ENCODE data around the gene YIPF4. TPM values are rescaled to one million over a fixed set of nuclear protein-coding genes. Genes with fewer than 3 reads are reported as not detected.

The YIPF4 gene
- total RNA-seq = 34.5 and 37.9 TPM in 2 replicates

GRCh38 chr2:32277674-32278477, at the start of gene YIPF4:
Gene YIPF4 (plus strand): TSS chr2:32277904. CDS start chr2:32278156, 252 bp downstream.
- Mint-ChIP-seq H3K4me3 (peak within 1 kb of the TSS; percentile 92), H3K4me1 (peaks cover 18% of the 10 kb centered on the region), H3K36me3 (ENCODE audit: low read depth) (peaks cover 13% of the 10 kb centered on the region), H3K27ac (peak within 1 kb of the TSS; percentile 89), H3K9me3 (no peaks in the 10 kb centered on the region), H3K27me3 (peaks cover 7% of the 10 kb centered on the region)
- intact Hi-C loops (cut with micrococcal nuclease) = loop anchor here (1.0 to 2.0 kb wide), 3 partner anchors 78 to 215 kb away; partner anchors contain the start of genes SLC30A6 and SPAST
- peak; percentile 97 for DNase-seq

DNA sequence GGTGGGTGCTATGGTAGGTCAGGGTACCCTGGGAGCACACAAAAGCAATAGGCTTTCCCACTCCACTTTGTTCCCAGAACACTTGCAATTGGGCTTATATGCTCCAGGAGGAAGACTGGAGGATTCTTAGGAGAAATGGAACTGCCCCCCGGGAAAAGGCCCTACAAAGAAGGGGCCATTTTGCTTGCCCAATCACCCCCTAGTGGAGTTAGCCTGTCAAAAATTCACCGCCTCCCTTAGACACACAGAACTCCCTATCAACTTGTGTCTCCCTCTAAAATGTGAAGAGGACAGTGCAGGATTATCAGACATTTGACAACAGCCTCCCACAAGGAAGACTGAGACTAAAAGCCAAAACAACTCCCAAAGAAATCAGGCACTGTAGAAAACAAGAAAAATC, 49.5 kb upstream of the YIPF4 start:
- H3K9me3 Mint-ChIP-seq = no peaks in the 10 kb centered on the region
- intact Hi-C loops (cut with micrococcal nuclease) = no loop called here
- no peak overlapping the region for H3K27ac Mint-ChIP-seq
- DNase-seq = no peak
- no peak overlapping the region for H3K4me3 Mint-ChIP-seq
- no peaks in the 10 kb centered on the region for H3K27me3 Mint-ChIP-seq
- H3K4me1 Mint-ChIP-seq = no peaks in the 10 kb centered on the region
- H3K36me3 Mint-ChIP-seq (ENCODE audit: low read depth) = peaks cover 10% of the 10 kb centered on the region

DNA sequence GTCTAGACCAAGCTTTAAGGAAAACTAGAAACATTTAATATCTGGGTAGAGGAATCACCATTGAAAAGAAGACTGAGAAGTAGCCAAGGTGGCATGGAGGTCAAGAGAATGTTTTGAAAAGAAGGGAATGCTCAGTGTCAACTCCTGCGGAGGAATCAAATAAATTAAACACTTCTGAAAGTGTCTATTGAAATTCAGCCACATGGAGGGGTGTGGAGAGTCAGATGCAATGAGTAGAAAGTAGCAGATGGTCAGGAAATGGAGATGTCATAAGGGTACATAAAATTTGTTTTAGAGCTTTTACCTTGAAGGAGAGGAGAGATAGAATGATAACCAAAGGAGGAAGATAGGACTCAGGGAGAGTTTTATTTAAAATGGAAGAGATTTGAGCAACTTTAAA, 48.1 kb upstream of the YIPF4 start:
- no peak overlapping the region for H3K4me3 Mint-ChIP-seq
- no peak overlapping the region for H3K27ac Mint-ChIP-seq
- no peaks in the 10 kb centered on the region for H3K27me3 Mint-ChIP-seq
- intact Hi-C loops (cut with micrococcal nuclease) = no loop called here
- no peaks in the 10 kb centered on the region for H3K4me1 Mint-ChIP-seq
- DNase-seq = no peak
- peaks cover 10% of the 10 kb centered on the region for H3K36me3 Mint-ChIP-seq (ENCODE audit: low read depth)
- no peaks in the 10 kb centered on the region for H3K9me3 Mint-ChIP-seq

- H3K9me3 Mint-ChIP-seq = no peaks in the 10 kb centered on the region
- no peaks in the 10 kb centered on the region for H3K4me1 Mint-ChIP-seq
- H3K36me3 Mint-ChIP-seq (ENCODE audit: low read depth) = peaks cover 8% of the 10 kb centered on the region
- intact Hi-C loops (cut with micrococcal nuclease) = no loop called here
- no peak overlapping the region for H3K27ac Mint-ChIP-seq
- no peak overlapping the region for H3K4me3 Mint-ChIP-seq
- H3K27me3 Mint-ChIP-seq = no peaks in the 10 kb centered on the region
- DNase-seq = no peak
Measured at GRCh38 chr2:32231959-32232358, 45.7 kb upstream of the YIPF4 start.

DNA sequence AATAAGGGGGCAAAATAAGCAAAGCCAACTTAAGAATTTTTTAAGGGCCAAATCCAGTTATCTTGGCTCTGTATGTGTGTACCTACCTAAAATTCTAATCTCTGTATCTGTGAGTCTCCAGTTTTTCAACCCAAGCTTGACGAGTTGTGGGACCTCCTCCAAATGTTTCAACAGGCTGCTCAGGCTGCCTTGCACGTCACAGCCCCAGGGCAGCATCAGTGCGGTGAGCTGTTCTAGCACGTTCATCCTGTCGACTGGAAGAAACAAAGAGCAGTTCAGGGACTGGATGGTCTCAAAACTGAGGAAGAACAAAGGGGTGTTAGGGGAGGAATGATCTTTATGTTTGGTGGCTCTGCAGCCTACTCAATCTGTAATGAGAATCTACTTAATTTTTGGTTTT, 42.4 kb upstream of the YIPF4 start:
- no peak overlapping the region for H3K4me3 Mint-ChIP-seq
- peaks cover 6% of the 10 kb centered on the region for H3K36me3 Mint-ChIP-seq (ENCODE audit: low read depth)
- H3K27me3 Mint-ChIP-seq = no peaks in the 10 kb centered on the region
- no peak overlapping the region for H3K27ac Mint-ChIP-seq
- no peaks in the 10 kb centered on the region for H3K4me1 Mint-ChIP-seq
- H3K9me3 Mint-ChIP-seq = no peaks in the 10 kb centered on the region
- no peak for DNase-seq
- intact Hi-C loops (cut with micrococcal nuclease) = no loop called here

- H3K4me1 Mint-ChIP-seq = no peaks in the 10 kb centered on the region
- H3K4me3 Mint-ChIP-seq = no peak overlapping the region
- H3K27ac Mint-ChIP-seq = no peak overlapping the region
- no peaks in the 10 kb centered on the region for H3K27me3 Mint-ChIP-seq
- no peaks in the 10 kb centered on the region for H3K9me3 Mint-ChIP-seq
- DNase-seq = no peak
- intact Hi-C loops (cut with micrococcal nuclease) = no loop called here
- peaks cover 6% of the 10 kb centered on the region for H3K36me3 Mint-ChIP-seq (ENCODE audit: low read depth)
Measured at GRCh38 chr2:32237488-32237887, 40.2 kb upstream of the YIPF4 start.

GRCh38 chr2:32237996-32238395, 39.7 kb upstream of the YIPF4 start:
- no peaks in the 10 kb centered on the region for H3K4me1 Mint-ChIP-seq
- H3K27me3 Mint-ChIP-seq = no peaks in the 10 kb centered on the region
- no peak overlapping the region for H3K4me3 Mint-ChIP-seq
- H3K36me3 Mint-ChIP-seq (ENCODE audit: low read depth) = peaks cover 4% of the 10 kb centered on the region
- H3K27ac Mint-ChIP-seq = no peak overlapping the region
- intact Hi-C loops (cut with micrococcal nuclease) = no loop called here
- H3K9me3 Mint-ChIP-seq = no peaks in the 10 kb centered on the region
- no peak for DNase-seq

DNA sequence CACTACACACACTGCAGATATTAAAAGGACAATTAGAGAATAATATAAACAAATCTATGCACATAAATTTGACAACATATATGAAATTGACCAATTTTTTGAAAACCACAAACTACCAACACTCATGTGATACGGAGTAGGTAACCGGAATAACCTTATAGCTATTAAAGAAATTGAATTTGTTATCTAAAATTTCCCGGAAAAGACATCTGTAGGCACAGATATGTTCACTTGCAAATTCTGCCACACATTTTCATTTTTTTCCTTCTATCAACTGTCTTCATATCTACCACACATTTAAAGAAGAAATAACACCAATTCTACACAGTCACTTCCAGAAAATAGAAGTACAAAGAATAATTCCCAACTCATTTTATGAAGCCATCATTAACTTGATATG, 35.4 kb upstream of the YIPF4 start:
- H3K27me3 Mint-ChIP-seq = no peaks in the 10 kb centered on the region
- no peaks in the 10 kb centered on the region for H3K9me3 Mint-ChIP-seq
- no peaks in the 10 kb centered on the region for H3K36me3 Mint-ChIP-seq (ENCODE audit: low read depth)

GRCh38 chr2:32246911-32247310, 30.8 kb upstream of the YIPF4 start:
- no peaks in the 10 kb centered on the region for H3K27me3 Mint-ChIP-seq
- intact Hi-C loops (cut with micrococcal nuclease) = no loop called here
- H3K4me1 Mint-ChIP-seq = no peaks in the 10 kb centered on the region
- H3K9me3 Mint-ChIP-seq = no peaks in the 10 kb centered on the region
- no peak overlapping the region for H3K27ac Mint-ChIP-seq
- H3K4me3 Mint-ChIP-seq = no peak overlapping the region
- no peaks in the 10 kb centered on the region for H3K36me3 Mint-ChIP-seq (ENCODE audit: low read depth)
- no peak for DNase-seq

More for the DNA sequence above, 35.4 kb upstream of the YIPF4 start:
- no peaks in the 10 kb centered on the region for H3K4me1 Mint-ChIP-seq
- no peak overlapping the region for H3K4me3 Mint-ChIP-seq
- intact Hi-C loops (cut with micrococcal nuclease) = no loop called here
- H3K27ac Mint-ChIP-seq = no peak overlapping the region
- no peak for DNase-seq

GRCh38 chr2:32248299-32248698, 29.4 kb upstream of the YIPF4 start:
- DNase-seq = no peak
- intact Hi-C loops (cut with micrococcal nuclease) = no loop called here
- H3K27ac Mint-ChIP-seq = no peak overlapping the region
- H3K36me3 Mint-ChIP-seq (ENCODE audit: low read depth) = no peaks in the 10 kb centered on the region
- no peaks in the 10 kb centered on the region for H3K9me3 Mint-ChIP-seq
- no peaks in the 10 kb centered on the region for H3K27me3 Mint-ChIP-seq
- H3K4me3 Mint-ChIP-seq = no peak overlapping the region
- H3K4me1 Mint-ChIP-seq = no peaks in the 10 kb centered on the region

- Mint-ChIP-seq H3K4me1 (no peaks in the 10 kb centered on the region), H3K36me3 (ENCODE audit: low read depth) (no peaks in the 10 kb centered on the region), H3K27ac (no peak overlapping the region), H3K27me3 (no peaks in the 10 kb centered on the region), H3K9me3 (no peaks in the 10 kb centered on the region), H3K4me3 (no peak overlapping the region)
- intact Hi-C loops (cut with micrococcal nuclease) = no loop called here
- no peak for DNase-seq
Measured at GRCh38 chr2:32249731-32250236, 27.9 kb upstream of the YIPF4 start.

DNA sequence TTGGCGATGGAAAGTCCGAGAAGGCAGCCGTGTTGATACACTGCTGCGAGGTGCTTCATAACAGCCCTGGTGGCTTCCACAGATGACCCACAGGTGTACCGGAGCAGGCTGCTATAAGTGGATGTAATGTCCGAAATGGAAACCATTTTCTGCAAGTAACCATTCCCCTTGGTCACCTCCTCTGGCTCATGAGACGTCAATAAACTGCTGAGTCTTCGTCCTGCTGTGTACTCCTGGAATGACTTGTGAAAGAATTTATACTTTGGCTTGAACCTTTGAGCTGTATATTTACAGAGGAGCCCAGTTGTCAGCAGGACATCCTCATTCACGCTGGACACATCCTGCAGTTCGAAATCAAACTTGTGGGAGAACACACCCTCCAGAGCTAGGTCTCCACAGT, 27.4 kb upstream of the YIPF4 start:
- Mint-ChIP-seq H3K9me3 (no peaks in the 10 kb centered on the region), H3K36me3 (ENCODE audit: low read depth) (no peaks in the 10 kb centered on the region), H3K4me3 (no peak overlapping the region)

GRCh38 chr2:32258242-32258641, 19.5 kb upstream of the YIPF4 start:
- H3K9me3 Mint-ChIP-seq = no peaks in the 10 kb centered on the region
- H3K36me3 Mint-ChIP-seq (ENCODE audit: low read depth) = no peaks in the 10 kb centered on the region
- H3K4me1 Mint-ChIP-seq = peaks cover 2% of the 10 kb centered on the region
- H3K27me3 Mint-ChIP-seq = no peaks in the 10 kb centered on the region
- intact Hi-C loops (cut with micrococcal nuclease) = no loop called here
- no peak overlapping the region for H3K4me3 Mint-ChIP-seq
- H3K27ac Mint-ChIP-seq = no peak overlapping the region
- no peak for DNase-seq

More for the DNA sequence above, 27.4 kb upstream of the YIPF4 start:
- no peak overlapping the region for H3K27ac Mint-ChIP-seq
- H3K27me3 Mint-ChIP-seq = no peaks in the 10 kb centered on the region
- intact Hi-C loops (cut with micrococcal nuclease) = no loop called here
- no peaks in the 10 kb centered on the region for H3K4me1 Mint-ChIP-seq
- DNase-seq = no peak

- Mint-ChIP-seq H3K4me1 (peaks cover 7% of the 10 kb centered on the region), H3K27ac (no peak overlapping the region), H3K9me3 (no peaks in the 10 kb centered on the region), H3K4me3 (no peak overlapping the region), H3K27me3 (no peaks in the 10 kb centered on the region), H3K36me3 (ENCODE audit: low read depth) (no peaks in the 10 kb centered on the region)
- DNase-seq = no peak
- intact Hi-C loops (cut with micrococcal nuclease) = no loop called here
Measured at GRCh38 chr2:32260376-32260775, 17.3 kb upstream of the YIPF4 start.

DNA sequence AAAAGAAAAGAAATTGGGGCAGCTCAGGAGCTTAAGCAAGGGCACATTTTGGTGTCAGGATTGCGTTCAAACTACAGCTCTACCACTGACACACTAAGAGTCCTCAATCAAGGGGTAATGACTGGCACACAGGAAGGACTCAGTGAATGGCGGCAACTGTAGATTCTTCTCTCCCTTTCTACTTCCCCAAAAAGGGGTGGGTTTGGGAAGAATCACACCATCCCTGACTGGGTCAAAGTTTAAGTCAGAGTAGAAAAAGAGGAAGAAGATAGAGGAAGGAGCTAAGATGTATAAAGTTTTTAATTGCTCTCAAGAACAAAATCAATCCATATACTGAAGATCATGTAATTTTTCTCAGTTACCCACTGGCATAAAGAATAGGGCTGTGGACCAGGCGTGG, 15.6 kb upstream of the YIPF4 start:
- H3K36me3 Mint-ChIP-seq (ENCODE audit: low read depth) = no peaks in the 10 kb centered on the region
- DNase-seq = no peak
- no peak overlapping the region for H3K27ac Mint-ChIP-seq
- H3K4me1 Mint-ChIP-seq = peaks cover 7% of the 10 kb centered on the region
- no peaks in the 10 kb centered on the region for H3K9me3 Mint-ChIP-seq
- no peak overlapping the region for H3K4me3 Mint-ChIP-seq
- intact Hi-C loops (cut with micrococcal nuclease) = no loop called here
- H3K27me3 Mint-ChIP-seq = no peaks in the 10 kb centered on the region
